OCI-LY1 (cell line): ENCODE data around the gene MYO3B.

Source experiments
- H2AFZ ChIP-seq: fragments of 200-600 bp; sonication (generic), shearing (Covaris generic); 2 replicates; pipeline ENCODE4 v1.6.0; 2014; ENCODE audit warnings: antibody characterized with exemption, mild to moderate bottlenecking, low read length
- H3F3A ChIP-seq: fragments of 200-600 bp; sonication (generic), shearing (Covaris generic); 2 replicates; pipeline ENCODE4 v1.6.0; 2014; ENCODE audit warnings: mild to moderate bottlenecking, antibody characterized with exemption, low read length, moderate library complexity; ENCODE audit not compliant: insufficient read depth
- H3K27ac ChIP-seq: fragments of 200-600 bp; sonication (generic); 2 replicates; pipeline ENCODE4 v1.5.1; 2014; ENCODE audit warnings: low read length, mixed run types, mild to moderate bottlenecking, low read depth; ENCODE audit not compliant: poor library complexity, severe bottlenecking
- H3K27me3 ChIP-seq: fragments of 200-600 bp; sonication (generic); 2 replicates; pipeline ENCODE4 v1.6.0; 2014; ENCODE audit warnings: antibody characterized with exemption, mild to moderate bottlenecking, low read length, moderate library complexity; ENCODE audit not compliant: insufficient read depth
- H3K36me3 ChIP-seq: fragments of 200-600 bp; sonication (generic); 2 replicates; pipeline ENCODE4 v1.6.1; 2014; ENCODE audit warnings: mild to moderate bottlenecking, antibody characterized with exemption, low read length, moderate library complexity, mixed read lengths; ENCODE audit not compliant: insufficient read depth
- H3K4me1 ChIP-seq: fragments of 200-600 bp; sonication (generic); 2 replicates; pipeline ENCODE4 v1.5.1; 2014; ENCODE audit warnings: mild to moderate bottlenecking, low read length, moderate library complexity; ENCODE audit not compliant: insufficient read depth, severe bottlenecking
- H3K4me2 ChIP-seq: fragments of 200-600 bp; sonication (generic), shearing (Covaris generic); 2 replicates; pipeline ENCODE4 v1.6.1; 2014; ENCODE audit warnings: low read length
- H3K4me3 ChIP-seq: fragments of 200-600 bp; sonication (generic); 2 replicates; pipeline ENCODE4 v1.5.1; 2014; ENCODE audit warnings: low read length, low read depth, mild to moderate bottlenecking, mixed read lengths; ENCODE audit not compliant: poor library complexity, severe bottlenecking
- H3K79me2 ChIP-seq: fragments of 200-600 bp; shearing (Covaris generic); 2 replicates; pipeline ENCODE4 v1.6.1; 2016; ENCODE audit warnings: mixed run types, low read length, mixed read lengths; ENCODE audit not compliant: insufficient read depth
- H3K9ac ChIP-seq: fragments of 200-600 bp; sonication (generic), shearing (Covaris generic); 2 replicates; pipeline ENCODE4 v1.6.1; 2014; ENCODE audit warnings: mild to moderate bottlenecking, low read length, mixed read lengths
- H3K9me2 ChIP-seq: fragments of 200-600 bp; sonication (generic), shearing (Covaris generic); 2 replicates; pipeline ENCODE4 v1.6.1; 2014; ENCODE audit warnings: low read depth, mild to moderate bottlenecking, low read length, mixed read lengths
- H3K9me3 ChIP-seq: fragments of 200-600 bp; shearing (Covaris generic); 2 replicates; pipeline ENCODE4 v1.6.1; 2014; ENCODE audit warnings: low read length, mixed read lengths
- H4K20me1 ChIP-seq: fragments of 200-600 bp; sonication (generic), shearing (Covaris generic); 2 replicates; pipeline ENCODE4 v1.6.0; 2016; ENCODE audit warnings: mild to moderate bottlenecking, low read length; ENCODE audit not compliant: insufficient read depth
- CTCF ChIP-seq: fragments of 200-600 bp; sonication (generic), shearing (Covaris generic); IDR thresholded peaks from 2 replicates; pipeline ENCODE4 v1.5.1; 2017; ENCODE audit warnings: mild to moderate bottlenecking, antibody characterized with exemption, low read length, moderate library complexity, mixed read lengths
- EZH2 ChIP-seq: fragments of 200-600 bp; sonication (generic), shearing (Covaris generic); IDR thresholded peaks from 2 replicates; pipeline ENCODE4 v1.8.0; 2017; ENCODE audit warnings: borderline replicate concordance, mixed run types, mild to moderate bottlenecking, antibody characterized with exemption, low read length, moderate library complexity, mixed read lengths

Gene MYO3B

GRCh38 chr2:170391697-170392096 lies 213.8 kb downstream of the MYO3B start:
- no peak overlapping the region for H2AFZ ChIP-seq
- H3K27me3 ChIP-seq, result no peaks in the 10 kb centered on the region

GRCh38 chr2:170393861-170394498 lies 216.0 kb downstream of the MYO3B start:
- Histone ChIP-seq H3K9ac (no peak overlapping the region), H3K27me3 (no peaks in the 10 kb centered on the region), H3K27ac (no peak overlapping the region), H3K4me1 (no peaks in the 10 kb centered on the region), H3K9me3 (no peaks in the 10 kb centered on the region), H3K4me2 (no peak overlapping the region), H3K79me2 (no peaks in the 10 kb centered on the region), H2AFZ (no peak overlapping the region), H4K20me1 (no peaks in the 10 kb centered on the region), H3K36me3 (no peaks in the 10 kb centered on the region; the same call in 1 of the 2 replicates), H3F3A (no peaks in the 10 kb centered on the region), H3K9me2 (no peaks in the 10 kb centered on the region), H3K4me3 (no peak overlapping the region)
- no peak for TF ChIP-seq CTCF
- no peak for TF ChIP-seq EZH2

More at GRCh38 chr2:170391697-170392096, 213.8 kb downstream of the MYO3B start:
- Histone ChIP-seq H3K79me2 (no peaks in the 10 kb centered on the region), H3F3A (no peaks in the 10 kb centered on the region), H3K27ac (no peak overlapping the region), H3K4me3 (no peak overlapping the region), H3K36me3 (no peaks in the 10 kb centered on the region; the same call in 1 of the 2 replicates), H3K9me3 (no peaks in the 10 kb centered on the region), H3K9me2 (no peaks in the 10 kb centered on the region), H4K20me1 (no peaks in the 10 kb centered on the region), H3K4me2 (no peak overlapping the region), H3K4me1 (no peaks in the 10 kb centered on the region), H3K9ac (no peak overlapping the region)
- no peak for TF ChIP-seq EZH2
- no peak for TF ChIP-seq CTCF

- Histone ChIP-seq H3K9ac (no peak overlapping the region), H3K4me1 (no peaks in the 10 kb centered on the region), H3K36me3 (no peaks in the 10 kb centered on the region), H3K4me3 (no peak overlapping the region), H3F3A (no peaks in the 10 kb centered on the region), H3K27me3 (no peaks in the 10 kb centered on the region), H3K9me3 (no peaks in the 10 kb centered on the region), H3K9me2 (no peaks in the 10 kb centered on the region), H2AFZ (no peak overlapping the region), H3K79me2 (no peaks in the 10 kb centered on the region), H4K20me1 (no peaks in the 10 kb centered on the region), H3K4me2 (no peak overlapping the region), H3K27ac (no peak overlapping the region)
- no peak for TF ChIP-seq EZH2
- no peak for TF ChIP-seq CTCF
Observed at GRCh38 chr2:170394641-170395387, 216.9 kb downstream of the MYO3B start.
